PC-3 (cell line): ENCODE measurements around the gene PRTN3. TPM values are rescaled to one million over a fixed set of nuclear protein-coding genes. Genes with fewer than 3 reads are reported as not detected.

Experiments
- ATAC-seq: fragments of 200-7000 bp; cut with Tn5 transposase; 2 replicates; pipeline ENCODE4 v1.9.1; 2020; ENCODE audit warnings: mild to moderate bottlenecking, moderate library complexity
- BruUV-seq: library from RNA; stranded (reverse); fragments of 400-500 nt; replicated peaks from 2 replicates; lab custom pipeline; 2021; lab: Mats Ljungman, UMichigan
- CTCF ChIA-PET: fragments of 300-600 bp; sonication (Branson Sonifier 250); formaldehyde crosslinking; loops from one replicate; lab custom pipeline; 2022; ENCODE audit warnings: antibody characterized with exemption; lab: Charles Lee
- POLR2A ChIA-PET: fragments of 300-600 bp; sonication (Branson Sonifier 250); formaldehyde crosslinking; loops from one replicate; lab custom pipeline; 2022; ENCODE audit warnings: antibody characterized with exemption; ENCODE audit not compliant: unreplicated experiment; lab: Charles Lee
- DNase-seq: peaks from one replicate; pipeline ENCODE4 v3.0.0-alpha.2; 2015
- H2AFZ ChIP-seq: fragments of 300-600 bp; sonication (generic); 2 replicates; pipeline ENCODE4 v1.6.0; 2016; ENCODE audit warnings: antibody characterized with exemption, low read length
- H3F3A ChIP-seq: fragments of 300-600 bp; sonication (generic); one replicate; pipeline ENCODE4 v1.6.0; 2017; ENCODE audit warnings: antibody characterized with exemption, low read length, control low read depth, mild to moderate bottlenecking; ENCODE audit not compliant: unreplicated experiment
- H3K27ac ChIP-seq: fragments of 300-600 bp; sonication (generic); 2 replicates; pipeline ENCODE4 v1.5.1; 2016; ENCODE audit warnings: mild to moderate bottlenecking, low read length
- H3K27me3 ChIP-seq: fragments of 300-600 bp; sonication (generic); 2 replicates; pipeline ENCODE4 v1.6.1; 2016; ENCODE audit warnings: low read length, mixed read lengths
- H3K36me3 ChIP-seq: fragments of 300-600 bp; sonication (generic); 2 replicates; pipeline ENCODE4 v1.6.1; 2016; ENCODE audit warnings: low read depth, mixed run types, low read length, mixed read lengths
- H3K4me1 ChIP-seq: fragments of 300-600 bp; sonication (generic); 2 replicates; pipeline ENCODE4 v1.5.1; 2016; ENCODE audit warnings: low read length; ENCODE audit not compliant: insufficient read depth
- H3K4me2 ChIP-seq: fragments of 300-600 bp; sonication (generic); 2 replicates; pipeline ENCODE4 v1.6.0; 2016; ENCODE audit warnings: low read length
- H3K4me3 ChIP-seq: fragments of 300-600 bp; sonication (generic); 2 replicates; pipeline ENCODE4 v1.5.1; 2016; ENCODE audit warnings: mild to moderate bottlenecking, low read length, mixed read lengths
- H3K79me2 ChIP-seq: fragments of 300-600 bp; sonication (generic); 2 replicates; pipeline ENCODE4 v1.6.1; 2017; ENCODE audit warnings: low read length, mixed read lengths
- H3K9ac ChIP-seq: fragments of 300-600 bp; sonication (generic); 2 replicates; pipeline ENCODE4 v1.6.0; 2016; ENCODE audit warnings: mild to moderate bottlenecking, low read length
- H3K9me2 ChIP-seq: fragments of 300-600 bp; sonication (generic); replicated peaks from 2 replicates; pipeline ENCODE4 v1.6.1; 2016; ENCODE audit warnings: mixed run types, low read length, mixed read lengths
- H3K9me3 ChIP-seq: fragments of 300-600 bp; sonication (generic); 2 replicates; pipeline ENCODE4 v1.6.1; 2016; ENCODE audit warnings: low read length, mixed read lengths
- H4K20me1 ChIP-seq: fragments of 300-600 bp; sonication (generic); 2 replicates; pipeline ENCODE4 v1.6.1; 2016; ENCODE audit warnings: low read length, mixed read lengths
- EZH2 ChIP-seq: fragments of 300-600 bp; sonication (generic); IDR thresholded peaks from one replicate; pipeline ENCODE4 v1.6.1; 2017; ENCODE audit warnings: antibody characterized with exemption, mild to moderate bottlenecking, low read length; ENCODE audit not compliant: unreplicated experiment
- EZH2phosphoT487 ChIP-seq: fragments of 300-600 bp; sonication (generic); IDR thresholded peaks from 2 replicates; pipeline ENCODE4 v1.6.1; 2018; ENCODE audit warnings: mild to moderate bottlenecking, antibody characterized with exemption, low read length, borderline replicate concordance
- intact Hi-C: fragments of 100-400 bp; cut with micrococcal nuclease; formaldehyde crosslinking; loops from 2 replicates; pipeline ENCODE4 v1.9.0; 2023
- total RNA-seq: library from RNA; depleted of rRNA; stranded (reverse); fragments of >200 nt; gene quantifications from 2 replicates; pipeline ENCODE4 v1.2.3, GENCODE V29; 2014
- TF ChIP-seq, protein P1 (sequence below): fragments of 300-600 bp; sonication (generic); conservative IDR thresholded peaks from 2 replicates; pipeline ENCODE4 v1.5.1; 2017; ENCODE audit warnings: antibody characterized with exemption, low read depth, mild to moderate bottlenecking, low read length

The PRTN3 gene
- total RNA-seq, 1 experiment from 2014 or later, result 0.29 TPM

DNA sequence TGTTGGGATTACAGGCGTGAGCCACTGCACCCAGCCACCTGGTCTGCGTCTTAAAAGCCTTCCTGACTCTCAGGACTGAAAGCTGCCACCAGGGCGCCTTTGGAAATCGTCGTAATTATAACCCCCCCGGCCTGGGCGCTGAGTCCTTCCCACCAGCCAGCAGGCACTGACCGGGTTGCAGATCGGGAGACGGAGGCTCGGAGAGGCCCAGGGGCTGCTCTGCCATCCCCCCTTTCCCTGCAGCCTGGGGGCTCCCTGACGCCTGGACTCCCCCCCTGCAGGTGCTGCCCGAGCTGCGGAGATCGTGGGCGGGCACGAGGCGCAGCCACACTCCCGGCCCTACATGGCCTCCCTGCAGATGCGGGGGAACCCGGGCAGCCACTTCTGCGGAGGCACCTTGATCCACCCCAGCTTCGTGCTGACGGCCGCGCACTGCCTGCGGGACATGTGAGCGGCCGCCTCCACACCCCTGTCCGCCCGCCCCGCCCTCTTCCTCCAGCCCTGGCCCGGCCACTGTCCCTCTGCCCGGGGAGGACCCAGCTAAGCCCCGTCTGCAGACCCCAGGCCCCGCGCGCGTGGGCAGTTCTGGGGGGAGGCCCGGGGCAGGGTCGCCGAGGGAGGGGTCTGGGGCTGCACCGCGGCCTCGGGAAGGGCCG, 2.5 kb downstream of the PRTN3 start:
- Histone ChIP-seq H3K4me3 (peak overlapping the region; percentile 57), H3K9me2 (no peaks in the 10 kb centered on the region), H3K79me2 (no peaks in the 10 kb centered on the region), H3K36me3 (no peaks in the 10 kb centered on the region), H3K27me3 (peaks cover 21% of the 10 kb centered on the region), H3F3A (no peaks in the 10 kb centered on the region), H3K9me3 (no peaks in the 10 kb centered on the region), H4K20me1 (no peaks in the 10 kb centered on the region), H3K4me1 (peaks cover 4% of the 10 kb centered on the region; the same call in 1 of the 2 replicates), H3K4me2 (peak overlapping the region; percentile 84), H2AFZ (peak overlapping the region; percentile 59), H3K9ac (no peak overlapping the region), H3K27ac (no peak overlapping the region)
- intact Hi-C loops, result no loop called here
- ChIA-PET CTCF (no interaction called here), POLR2A (no interaction called here)
- DNase-seq (peak; percentile 31), ATAC-seq (peak; percentile 69)
- no TSS peak for BruUV-seq
- TF ChIP-seq, protein P1, sequence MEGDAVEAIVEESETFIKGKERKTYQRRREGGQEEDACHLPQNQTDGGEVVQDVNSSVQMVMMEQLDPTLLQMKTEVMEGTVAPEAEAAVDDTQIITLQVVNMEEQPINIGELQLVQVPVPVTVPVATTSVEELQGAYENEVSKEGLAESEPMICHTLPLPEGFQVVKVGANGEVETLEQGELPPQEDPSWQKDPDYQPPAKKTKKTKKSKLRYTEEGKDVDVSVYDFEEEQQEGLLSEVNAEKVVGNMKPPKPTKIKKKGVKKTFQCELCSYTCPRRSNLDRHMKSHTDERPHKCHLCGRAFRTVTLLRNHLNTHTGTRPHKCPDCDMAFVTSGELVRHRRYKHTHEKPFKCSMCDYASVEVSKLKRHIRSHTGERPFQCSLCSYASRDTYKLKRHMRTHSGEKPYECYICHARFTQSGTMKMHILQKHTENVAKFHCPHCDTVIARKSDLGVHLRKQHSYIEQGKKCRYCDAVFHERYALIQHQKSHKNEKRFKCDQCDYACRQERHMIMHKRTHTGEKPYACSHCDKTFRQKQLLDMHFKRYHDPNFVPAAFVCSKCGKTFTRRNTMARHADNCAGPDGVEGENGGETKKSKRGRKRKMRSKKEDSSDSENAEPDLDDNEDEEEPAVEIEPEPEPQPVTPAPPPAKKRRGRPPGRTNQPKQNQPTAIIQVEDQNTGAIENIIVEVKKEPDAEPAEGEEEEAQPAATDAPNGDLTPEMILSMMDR, result no peak; the same call in 1 of the 2 replicates
- TF ChIP-seq EZH2phosphoT487, result no peak
- no peak for TF ChIP-seq EZH2

DNA sequence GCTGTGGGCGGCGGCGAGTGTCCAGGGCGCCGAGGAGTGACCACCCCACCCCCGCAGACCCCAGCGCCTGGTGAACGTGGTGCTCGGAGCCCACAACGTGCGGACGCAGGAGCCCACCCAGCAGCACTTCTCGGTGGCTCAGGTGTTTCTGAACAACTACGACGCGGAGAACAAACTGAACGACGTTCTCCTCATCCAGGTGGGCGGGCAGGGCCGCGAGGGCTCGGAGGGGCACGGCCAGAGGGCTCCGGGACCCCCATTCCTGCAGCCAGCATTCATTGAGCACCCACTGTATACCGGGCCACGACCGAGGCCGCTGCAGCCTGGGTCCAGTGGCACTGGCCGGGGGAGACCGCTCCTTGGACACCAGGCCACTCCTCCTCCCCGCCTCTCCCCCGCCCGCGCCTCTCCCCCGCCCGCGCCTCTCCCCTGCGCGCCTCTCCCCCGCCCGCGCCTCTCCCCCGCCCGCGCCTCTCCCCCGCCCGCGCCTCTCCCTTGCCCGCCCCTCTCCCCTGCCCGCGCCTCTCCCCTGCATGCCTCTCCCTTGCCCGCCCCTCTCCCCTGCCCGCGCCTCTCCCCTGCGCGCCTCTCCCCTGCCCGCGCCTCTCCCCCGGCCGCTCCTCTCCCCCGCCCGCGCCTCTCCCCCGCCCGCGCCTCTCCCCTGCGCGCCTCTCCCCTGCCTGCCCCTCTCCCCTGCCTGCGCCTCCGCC, 3.2 kb downstream of the PRTN3 start:
- no TSS peak for BruUV-seq
- peak overlapping the region; percentile 57; the same call in 1 of the 2 replicates for H3K4me3 ChIP-seq

More for the DNA sequence above, 3.2 kb downstream of the PRTN3 start:
- Histone ChIP-seq H3K9ac (no peak overlapping the region), H3K36me3 (no peaks in the 10 kb centered on the region), H3F3A (no peaks in the 10 kb centered on the region), H3K27ac (no peak overlapping the region), H3K4me1 (peaks cover 4% of the 10 kb centered on the region; the same call in 1 of the 2 replicates), H3K9me3 (no peaks in the 10 kb centered on the region), H4K20me1 (no peaks in the 10 kb centered on the region), H3K4me2 (peak overlapping the region; percentile 84), H3K79me2 (no peaks in the 10 kb centered on the region), H2AFZ (peak overlapping the region; percentile 59; the same call in 1 of the 2 replicates), H3K9me2 (no peaks in the 10 kb centered on the region), H3K27me3 (peaks cover 23% of the 10 kb centered on the region)
- ATAC-seq (no peak; the same call in 1 of the 2 replicates), DNase-seq (no peak)
- TF ChIP-seq EZH2 (no peak), EZH2phosphoT487 (no peak)
- TF ChIP-seq, protein P1, result no peak
- ChIA-PET POLR2A (no interaction called here), CTCF (no interaction called here)
- intact Hi-C loops, result no loop called here
